AG04449 (cell line): Measurements from ENCODE around the gene RASL10B.

Experiments
- CTCF ChIA-PET: fragments of 350-600 bp; formaldehyde crosslinking; extraction: SDS; loops from one replicate; lab custom pipeline; 2021; ENCODE audit warnings: antibody characterized with exemption; lab: Yijun Ruan, JAX
- POLR2A ChIA-PET: fragments of 400-600, 350-600 bp; formaldehyde crosslinking; extraction: SDS; loops from one replicate; lab custom pipeline; 2020; ENCODE audit warnings: antibody characterized with exemption, inconsistent platforms; lab: Yijun Ruan, JAX
- DNase-seq: peaks from one replicate; pipeline ENCODE4 v3.0.0-alpha.2; 2010; ENCODE audit warnings: low read depth, low spot score
- H3K4me3 ChIP-seq: 2 replicates; pipeline ENCODE4 v1.5.1; 2011; ENCODE audit warnings: low read depth, mild to moderate bottlenecking, control low read depth, low read length
- TF ChIP-seq, protein P1 (sequence below): IDR thresholded peaks from one replicate; pipeline ENCODE4 v1.5.1; 2011; ENCODE audit warnings: mild to moderate bottlenecking, moderate library complexity, low read length, control low read depth, inconsistent platforms; ENCODE audit not compliant: insufficient read depth; ENCODE audit errors: missing control alignments

Gene RASL10B

GRCh38 chr17:35745246-35745645 lies 13.8 kb downstream of the RASL10B start:
- POLR2A ChIA-PET = no interaction called here
- TF ChIP-seq, protein P1, sequence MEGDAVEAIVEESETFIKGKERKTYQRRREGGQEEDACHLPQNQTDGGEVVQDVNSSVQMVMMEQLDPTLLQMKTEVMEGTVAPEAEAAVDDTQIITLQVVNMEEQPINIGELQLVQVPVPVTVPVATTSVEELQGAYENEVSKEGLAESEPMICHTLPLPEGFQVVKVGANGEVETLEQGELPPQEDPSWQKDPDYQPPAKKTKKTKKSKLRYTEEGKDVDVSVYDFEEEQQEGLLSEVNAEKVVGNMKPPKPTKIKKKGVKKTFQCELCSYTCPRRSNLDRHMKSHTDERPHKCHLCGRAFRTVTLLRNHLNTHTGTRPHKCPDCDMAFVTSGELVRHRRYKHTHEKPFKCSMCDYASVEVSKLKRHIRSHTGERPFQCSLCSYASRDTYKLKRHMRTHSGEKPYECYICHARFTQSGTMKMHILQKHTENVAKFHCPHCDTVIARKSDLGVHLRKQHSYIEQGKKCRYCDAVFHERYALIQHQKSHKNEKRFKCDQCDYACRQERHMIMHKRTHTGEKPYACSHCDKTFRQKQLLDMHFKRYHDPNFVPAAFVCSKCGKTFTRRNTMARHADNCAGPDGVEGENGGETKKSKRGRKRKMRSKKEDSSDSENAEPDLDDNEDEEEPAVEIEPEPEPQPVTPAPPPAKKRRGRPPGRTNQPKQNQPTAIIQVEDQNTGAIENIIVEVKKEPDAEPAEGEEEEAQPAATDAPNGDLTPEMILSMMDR = no peak
- DNase-seq = no peak
- H3K4me3 ChIP-seq = no peak overlapping the region
- CTCF ChIA-PET = interaction anchor here (0.6 to 12.9 kb wide), 16 partner anchors 7 to 433 kb away, joined by 3 to 565 read pairs (median 6); no protein-coding TSS in a partner anchor

DNA sequence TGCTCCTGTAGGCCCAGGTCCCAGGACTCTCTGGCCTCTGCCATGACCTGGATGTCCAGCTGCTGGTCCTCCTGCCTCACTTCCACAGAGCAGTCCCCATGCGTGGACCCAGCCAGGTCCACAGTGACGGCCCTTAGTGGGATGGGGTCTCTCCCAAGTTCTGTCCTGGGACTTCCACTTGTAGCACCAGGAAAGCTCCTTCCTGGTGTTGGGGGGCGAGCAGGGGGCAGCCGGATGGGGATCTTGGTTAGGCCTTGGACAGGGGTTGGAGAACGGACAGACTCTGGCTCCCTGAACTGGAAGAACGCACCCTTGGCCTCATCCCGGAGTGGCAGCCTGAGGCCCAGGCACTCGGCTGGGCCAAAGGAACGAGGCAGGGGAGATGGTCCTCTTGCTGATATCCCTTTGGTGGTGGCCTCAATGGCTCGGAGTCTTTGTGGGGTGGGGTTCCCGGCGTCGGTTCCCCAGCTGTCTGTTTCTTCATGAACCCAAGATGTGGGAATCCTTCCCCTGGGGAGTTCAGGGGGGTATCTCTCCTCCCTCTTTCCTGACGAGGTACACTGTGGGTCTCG lies 14.4 kb downstream of the RASL10B start:
- H3K4me3 ChIP-seq = no peak overlapping the region
- DNase-seq = no peak
- ChIA-PET POLR2A (no interaction called here), CTCF (interaction anchor here (0.8 to 12.9 kb wide), 18 partner anchors 8 to 434 kb away, joined by 3 to 565 read pairs (median 25); partner anchors contain the start of gene RASL10B)
- TF ChIP-seq, protein P1 = no peak

DNA sequence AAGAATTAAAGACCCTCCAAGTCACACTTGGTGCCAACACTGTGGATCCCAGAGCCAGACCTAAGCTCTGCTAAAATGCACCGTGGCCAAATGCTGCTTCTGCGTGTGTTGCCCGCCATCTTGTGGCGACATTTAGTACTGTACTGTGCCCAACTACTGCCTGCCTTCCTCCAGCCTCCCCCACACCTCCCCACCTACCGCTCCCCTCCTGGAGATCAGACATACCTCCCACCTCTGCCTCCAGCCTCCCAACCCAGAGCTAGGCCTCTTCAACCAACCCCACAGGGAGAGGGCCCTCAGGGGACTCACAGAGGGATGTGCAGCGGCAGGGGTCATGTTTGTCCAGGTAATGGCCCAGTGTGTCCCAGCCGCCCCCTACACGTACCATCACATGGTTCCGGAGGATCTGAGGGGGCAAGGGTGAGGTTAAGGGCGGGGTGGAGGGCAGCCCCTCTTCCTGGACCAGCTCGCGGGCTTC lies 16.1 kb downstream of the RASL10B start:
- no peak overlapping the region for H3K4me3 ChIP-seq
- TF ChIP-seq, protein P1 = peak; percentile 87
- DNase-seq = peak; percentile 26
- POLR2A ChIA-PET = interaction anchor here (0.6 kb wide), 1 partner anchor 158 kb away, joined by 5 read pairs; no protein-coding TSS in a partner anchor
- CTCF ChIA-PET = interaction anchor here (0.6 to 12.9 kb wide), 73 partner anchors 9 to 597 kb away, joined by 3 to 565 read pairs (median 5); partner anchors contain the start of genes C17orf50, PEX12, RASL10B and SLFN14

DNA sequence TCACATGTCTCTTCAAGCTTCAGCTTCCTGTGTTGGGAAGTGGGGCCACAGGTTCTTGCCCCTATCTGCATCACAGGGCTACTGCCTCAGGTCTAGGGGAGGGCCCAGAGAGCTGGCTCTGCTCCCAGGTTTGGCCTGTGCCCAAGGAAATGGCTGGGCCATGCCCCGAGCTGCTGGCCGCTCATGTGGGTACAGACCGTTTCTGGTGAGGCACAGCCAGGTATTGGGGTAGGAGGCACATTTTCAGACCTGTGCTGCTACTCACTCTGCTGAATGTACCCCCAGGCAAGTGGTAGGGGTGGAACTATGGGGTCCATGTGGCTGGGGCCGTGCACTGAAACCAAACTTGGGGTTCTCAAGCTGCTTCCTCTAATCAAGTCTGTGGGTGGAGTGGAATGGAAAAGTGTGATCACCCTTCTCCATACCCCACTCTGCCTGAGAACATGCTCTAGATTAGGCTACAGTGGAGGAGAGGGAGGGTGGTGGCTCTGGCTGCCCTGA lies 17.0 kb downstream of the RASL10B start:
- CTCF ChIA-PET = interaction anchor here (0.8 to 12.9 kb wide), 41 partner anchors 9 to 436 kb away, joined by 3 to 565 read pairs (median 11); partner anchors contain the start of genes C17orf50, PEX12, RASL10B and TAF15
- TF ChIP-seq, protein P1 = no peak
- POLR2A ChIA-PET = interaction anchor here (0.5 to 0.8 kb wide), 2 partner anchors 61 to 135 kb away, joined by 4 to 5 read pairs; partner anchors contain the start of gene TAF15
- DNase-seq = no peak
- no peak overlapping the region for H3K4me3 ChIP-seq

- no peak for DNase-seq
- TF ChIP-seq, protein P1 = no peak
- H3K4me3 ChIP-seq = no peak overlapping the region
- POLR2A ChIA-PET = interaction anchor here (0.8 kb wide), 1 partner anchor 60 kb away, joined by 4 read pairs; the partner anchor contains the start of gene TAF15
- CTCF ChIA-PET = interaction anchor here (1.2 to 12.9 kb wide), 25 partner anchors 8 to 437 kb away, joined by 3 to 565 read pairs (median 23); partner anchors contain the start of genes C17orf50, RASL10B and TAF15
Observed at GRCh38 chr17:35748979-35749378, 17.5 kb downstream of the RASL10B start.
